GM12875 (cell line): ENCODE data around the gene AOC3.

ENCODE experiments used
- H3K4me3 ChIP-seq: one replicate; pipeline ENCODE4 v1.5.1; 2011; ENCODE audit warnings: low read depth, low read length, control low read depth
- TF ChIP-seq, protein P1 (sequence below): IDR thresholded peaks from 2 replicates; pipeline ENCODE4 v1.5.1; 2011; ENCODE audit warnings: low read depth, mild to moderate bottlenecking, control low read depth, inconsistent platforms, low read length, moderate library complexity, borderline replicate concordance; ENCODE audit not compliant: insufficient read depth

Gene AOC3

DNA sequence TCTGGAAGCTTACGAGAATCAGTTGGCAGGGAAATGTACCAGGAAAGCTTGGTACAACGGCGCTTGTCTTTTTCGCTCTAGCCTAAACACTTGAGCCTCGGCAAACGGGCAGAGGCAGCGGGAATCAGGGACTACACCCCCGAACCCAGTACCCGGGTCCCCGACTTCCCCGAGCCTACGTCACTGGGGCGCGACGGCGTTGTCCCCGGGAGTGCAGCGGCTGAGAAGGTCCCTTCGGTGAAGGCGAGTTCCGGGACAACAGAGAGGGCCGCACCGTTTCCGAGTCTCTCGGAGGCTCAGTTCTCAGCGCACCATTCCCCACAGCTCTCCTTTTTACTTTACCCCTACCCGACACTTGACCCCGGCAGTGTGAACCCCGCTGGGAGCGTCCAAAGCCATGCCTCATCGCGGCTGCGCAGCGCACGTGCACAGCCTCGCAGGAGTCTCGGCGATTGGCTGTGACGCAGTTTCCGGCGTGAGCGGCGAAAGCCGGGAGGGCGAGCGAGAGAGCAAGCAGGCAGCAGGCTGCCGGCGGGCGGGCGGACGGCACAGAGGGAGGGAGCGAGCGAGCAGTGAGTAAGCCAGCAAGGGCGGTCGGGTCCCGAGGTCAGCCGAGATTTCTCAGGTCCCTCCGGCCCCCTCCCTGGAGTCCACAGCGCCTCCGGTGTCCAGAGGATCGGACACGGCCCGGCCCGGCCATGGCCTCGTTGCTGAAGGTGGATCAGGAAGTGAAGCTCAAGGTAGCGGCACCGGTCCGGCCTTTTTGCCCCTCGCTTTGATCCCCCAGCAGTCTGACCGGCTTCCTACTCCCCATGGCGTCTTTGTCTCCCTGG, 17.8 kb upstream of the AOC3 start, which contains the start of gene PSME3:
Gene PSME3, plus strand, starts transcription at position 464 of the 833 bp plus-strand sequence. Its CDS starts 235 bp downstream, at position 699.
- TF ChIP-seq, protein P1, sequence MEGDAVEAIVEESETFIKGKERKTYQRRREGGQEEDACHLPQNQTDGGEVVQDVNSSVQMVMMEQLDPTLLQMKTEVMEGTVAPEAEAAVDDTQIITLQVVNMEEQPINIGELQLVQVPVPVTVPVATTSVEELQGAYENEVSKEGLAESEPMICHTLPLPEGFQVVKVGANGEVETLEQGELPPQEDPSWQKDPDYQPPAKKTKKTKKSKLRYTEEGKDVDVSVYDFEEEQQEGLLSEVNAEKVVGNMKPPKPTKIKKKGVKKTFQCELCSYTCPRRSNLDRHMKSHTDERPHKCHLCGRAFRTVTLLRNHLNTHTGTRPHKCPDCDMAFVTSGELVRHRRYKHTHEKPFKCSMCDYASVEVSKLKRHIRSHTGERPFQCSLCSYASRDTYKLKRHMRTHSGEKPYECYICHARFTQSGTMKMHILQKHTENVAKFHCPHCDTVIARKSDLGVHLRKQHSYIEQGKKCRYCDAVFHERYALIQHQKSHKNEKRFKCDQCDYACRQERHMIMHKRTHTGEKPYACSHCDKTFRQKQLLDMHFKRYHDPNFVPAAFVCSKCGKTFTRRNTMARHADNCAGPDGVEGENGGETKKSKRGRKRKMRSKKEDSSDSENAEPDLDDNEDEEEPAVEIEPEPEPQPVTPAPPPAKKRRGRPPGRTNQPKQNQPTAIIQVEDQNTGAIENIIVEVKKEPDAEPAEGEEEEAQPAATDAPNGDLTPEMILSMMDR: no peak
- peak within 1 kb of the TSS; percentile 92 for H3K4me3 ChIP-seq

DNA sequence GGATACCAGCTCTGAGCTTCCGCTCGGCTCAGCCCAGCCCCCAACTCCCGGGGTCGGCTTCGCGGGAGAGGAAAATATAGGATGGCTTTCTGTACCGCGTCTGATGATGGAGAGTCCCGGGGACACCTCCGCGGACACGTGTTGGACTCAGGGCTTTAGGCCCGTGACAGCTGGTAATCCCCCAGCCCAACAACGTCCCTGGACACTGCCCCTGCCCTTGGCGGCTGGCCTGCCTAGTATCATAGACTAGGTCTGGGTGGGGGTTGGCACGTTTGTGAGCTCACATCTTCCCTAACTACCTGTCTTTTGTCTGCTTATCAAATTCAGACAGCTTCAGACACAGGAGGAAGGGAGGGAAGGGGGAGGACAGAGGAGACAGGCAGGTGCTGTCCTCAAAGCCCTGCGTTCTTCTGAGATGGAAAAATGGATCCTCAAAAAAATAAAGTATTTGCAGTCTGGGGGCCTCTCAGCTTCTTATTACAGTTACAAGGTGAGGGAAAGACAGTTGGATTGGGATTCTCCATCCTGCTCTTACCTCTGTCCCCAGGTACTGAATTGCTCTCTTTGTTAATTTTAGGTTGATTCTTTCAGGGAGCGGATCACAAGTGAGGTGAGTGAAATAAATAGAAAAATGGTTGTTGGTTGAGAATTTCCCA, 17.1 kb upstream of the AOC3 start:
- TF ChIP-seq, protein P1: no peak
- H3K4me3 ChIP-seq: peak overlapping the region; percentile 92

DNA sequence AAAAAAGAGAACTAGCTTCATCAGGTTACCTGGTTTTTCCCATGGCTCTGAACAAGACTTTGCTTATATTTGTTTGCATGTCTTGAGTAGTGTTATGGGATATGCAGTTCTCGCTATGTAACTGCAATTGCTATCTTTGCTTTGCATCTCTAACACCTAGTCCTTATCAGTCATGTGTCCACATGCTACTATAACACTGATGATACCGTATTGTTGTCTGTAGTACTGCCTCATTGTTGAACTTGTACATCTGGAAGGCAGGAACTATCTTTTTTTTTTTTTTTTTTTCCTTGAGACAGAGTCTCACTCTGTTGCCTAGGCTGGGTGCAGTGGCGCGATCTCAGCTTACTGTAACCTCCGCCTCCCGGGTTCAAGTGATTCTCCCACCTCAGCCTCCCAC, 15.3 kb upstream of the AOC3 start:
- TF ChIP-seq, protein P1: no peak
- no peak overlapping the region for H3K4me3 ChIP-seq

DNA sequence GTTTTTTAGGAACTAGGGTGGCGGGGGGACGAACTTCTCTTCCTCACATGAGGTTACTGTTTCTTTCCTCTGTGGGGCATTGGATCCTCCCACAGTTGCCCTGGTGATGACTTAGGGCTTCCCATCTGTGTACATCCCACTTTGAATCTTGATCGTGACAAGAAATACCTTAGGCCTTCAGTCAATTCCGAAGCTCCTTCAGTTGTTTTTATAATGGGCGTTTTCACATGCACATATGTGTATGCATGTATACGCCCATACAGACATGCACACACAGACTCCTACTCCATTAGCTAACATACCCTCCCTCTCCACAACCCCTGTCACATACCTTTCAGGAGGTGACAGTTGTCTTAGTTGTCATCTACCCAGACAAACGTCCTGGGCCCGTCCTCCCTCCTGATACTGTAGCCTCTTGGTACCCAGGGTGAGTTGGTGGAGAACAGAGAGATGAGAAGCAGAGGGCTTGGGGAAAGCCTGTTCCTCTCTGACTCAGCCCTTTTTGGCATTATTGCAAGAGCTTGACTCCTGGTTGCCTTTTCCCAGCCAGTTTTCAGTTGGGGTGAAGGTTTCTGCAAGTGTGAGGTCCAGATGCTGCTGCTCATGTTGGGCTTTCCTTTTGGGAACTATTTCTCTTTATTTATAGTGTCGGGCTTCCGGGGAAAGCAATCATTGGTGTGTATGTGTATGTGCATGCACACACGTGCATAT, 8.9 kb upstream of the AOC3 start:
- TF ChIP-seq, protein P1: no peak

DNA sequence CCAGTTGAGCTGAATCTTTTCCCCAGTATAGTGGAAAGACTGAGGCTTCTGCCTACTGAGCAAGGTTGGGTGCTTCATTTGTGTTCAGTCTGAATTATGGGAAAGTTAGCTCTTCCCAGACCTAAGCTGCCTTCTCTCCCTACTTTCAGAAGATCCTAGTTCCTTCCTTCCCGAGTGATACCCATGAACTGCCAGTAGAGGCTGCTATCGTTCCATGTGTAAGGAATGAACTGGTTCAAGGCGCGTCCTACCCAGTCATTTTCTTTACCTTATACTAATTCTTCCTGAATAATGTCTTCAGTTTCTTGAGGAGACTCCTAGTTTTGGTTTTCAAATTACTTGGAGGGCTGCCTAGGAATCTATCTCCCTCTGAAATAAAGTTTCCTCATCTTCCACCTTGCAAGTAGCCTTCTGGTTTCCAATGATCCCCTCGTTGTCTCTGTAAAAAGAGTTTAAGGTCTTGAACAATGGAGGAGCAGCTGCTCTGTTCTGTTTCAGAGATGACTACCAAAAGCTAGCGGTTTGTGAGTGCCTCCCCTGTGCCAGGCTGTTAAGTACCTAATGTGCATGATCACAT, 7.6 kb upstream of the AOC3 start:
- H3K4me3 ChIP-seq: no peak overlapping the region
- TF ChIP-seq, protein P1: peak; percentile 79

More for the DNA sequence above, 8.9 kb upstream of the AOC3 start:
- no peak overlapping the region for H3K4me3 ChIP-seq

DNA sequence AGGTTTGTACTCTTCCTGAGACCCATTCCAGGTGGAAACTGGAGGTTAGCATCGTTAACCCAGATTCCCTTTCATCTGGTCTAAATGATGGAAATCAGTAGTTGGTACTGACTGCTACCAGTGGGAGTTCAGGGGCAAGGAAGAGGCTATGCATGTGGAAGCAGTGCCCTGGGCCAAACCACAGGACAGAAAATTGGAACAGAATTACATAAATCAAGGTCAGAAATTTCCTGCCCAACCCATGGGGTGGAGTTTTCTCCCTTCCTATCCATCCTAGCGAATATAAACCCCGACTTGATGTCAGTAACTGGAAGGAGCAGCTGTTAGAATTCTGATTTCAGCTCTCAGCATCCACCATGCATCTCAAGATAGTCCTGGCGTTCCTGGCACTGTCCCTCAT, 6.7 kb upstream of the AOC3 start, which contains the start of gene AOC2:
Gene AOC2, plus strand, starts transcription at position 310 of the 400 bp plus-strand sequence. Its CDS starts 47 bp downstream, at position 357.
- TF ChIP-seq, protein P1: no peak
- H3K4me3 ChIP-seq: no peak within 1 kb of the TSS
